Measurements from ENCODE around the gene RGL1. TPM values are rescaled to one million over a fixed set of nuclear protein-coding genes. Genes with fewer than 3 reads are reported as not detected.
A peak's percentile ranks its signal among the peaks of the same experiment; 100 is the strongest.

RGL1 gene
- total RNA-seq, 4 donors from 2014 or later: 4.0 to 5.1 (median 4.8) TPM

DNA sequence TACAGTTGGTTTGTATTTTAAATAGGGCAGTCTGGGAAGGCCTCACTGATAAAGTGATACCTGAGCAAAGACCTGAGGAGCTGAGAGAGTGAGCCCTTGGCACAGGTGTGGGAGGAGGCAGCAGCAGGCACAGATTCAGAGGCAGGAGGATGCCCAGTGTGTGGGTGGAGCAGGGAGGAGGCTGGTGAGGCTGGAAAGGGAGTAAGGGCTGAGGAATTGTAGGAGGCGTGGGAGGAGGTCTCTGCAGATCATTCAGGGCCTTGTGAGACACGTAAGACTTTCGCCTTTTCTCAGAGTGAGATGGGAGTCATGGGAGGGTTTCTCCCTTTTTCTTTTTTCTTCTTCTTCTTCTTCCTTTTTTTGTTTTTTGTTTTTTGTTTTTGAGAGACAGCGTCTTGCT, 58.0 kb downstream of the RGL1 start:
- Histone ChIP-seq H3K36me3 (no peaks in the 10 kb centered on the region), H3K27ac (no peak overlapping the region), H3K27me3 (no peaks in the 10 kb centered on the region), H3K4me1 (no peaks in the 10 kb centered on the region), H3K9me3 (no peaks in the 10 kb centered on the region), H3K4me3 (no peak overlapping the region)
- DNase-seq: no peak
- in situ Hi-C loops (cut with MboI; ENCODE audit: low sequenced_read_pairs in 4 of 4): no loop called here
- ATAC-seq: no peak
- intact Hi-C loops (cut with DNase I; ENCODE audit: low total_unique reads): no loop called here
- TF ChIP-seq POLR2A (IDR thresholded peaks at IDR 0.05): no peak
- TF ChIP-seq, protein P1, sequence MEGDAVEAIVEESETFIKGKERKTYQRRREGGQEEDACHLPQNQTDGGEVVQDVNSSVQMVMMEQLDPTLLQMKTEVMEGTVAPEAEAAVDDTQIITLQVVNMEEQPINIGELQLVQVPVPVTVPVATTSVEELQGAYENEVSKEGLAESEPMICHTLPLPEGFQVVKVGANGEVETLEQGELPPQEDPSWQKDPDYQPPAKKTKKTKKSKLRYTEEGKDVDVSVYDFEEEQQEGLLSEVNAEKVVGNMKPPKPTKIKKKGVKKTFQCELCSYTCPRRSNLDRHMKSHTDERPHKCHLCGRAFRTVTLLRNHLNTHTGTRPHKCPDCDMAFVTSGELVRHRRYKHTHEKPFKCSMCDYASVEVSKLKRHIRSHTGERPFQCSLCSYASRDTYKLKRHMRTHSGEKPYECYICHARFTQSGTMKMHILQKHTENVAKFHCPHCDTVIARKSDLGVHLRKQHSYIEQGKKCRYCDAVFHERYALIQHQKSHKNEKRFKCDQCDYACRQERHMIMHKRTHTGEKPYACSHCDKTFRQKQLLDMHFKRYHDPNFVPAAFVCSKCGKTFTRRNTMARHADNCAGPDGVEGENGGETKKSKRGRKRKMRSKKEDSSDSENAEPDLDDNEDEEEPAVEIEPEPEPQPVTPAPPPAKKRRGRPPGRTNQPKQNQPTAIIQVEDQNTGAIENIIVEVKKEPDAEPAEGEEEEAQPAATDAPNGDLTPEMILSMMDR (IDR thresholded peaks at IDR 0.05 in 4 of 5, conservative IDR thresholded peaks at IDR 0.05 in 1 of 5): no peak

- DNase-seq: no peak
- ATAC-seq: no peak
- Histone ChIP-seq H3K4me1 (no peaks in the 10 kb centered on the region), H3K27ac (no peak overlapping the region), H3K36me3 (no peaks in the 10 kb centered on the region), H3K27me3 (no peaks in the 10 kb centered on the region), H3K4me3 (no peak overlapping the region), H3K9me3 (no peaks in the 10 kb centered on the region)
- intact Hi-C loops (cut with DNase I; ENCODE audit: low total_unique reads): no loop called here
- no peak for TF ChIP-seq POLR2A (IDR thresholded peaks at IDR 0.05)
- TF ChIP-seq, protein P1 (IDR thresholded peaks at IDR 0.05 in 4 of 5, conservative IDR thresholded peaks at IDR 0.05 in 1 of 5): no peak
- in situ Hi-C loops (cut with MboI; ENCODE audit: low sequenced_read_pairs in 4 of 4): no loop called here
Observed at GRCh38 chr1:183863852-183864251, 58.9 kb downstream of the RGL1 start.

DNA sequence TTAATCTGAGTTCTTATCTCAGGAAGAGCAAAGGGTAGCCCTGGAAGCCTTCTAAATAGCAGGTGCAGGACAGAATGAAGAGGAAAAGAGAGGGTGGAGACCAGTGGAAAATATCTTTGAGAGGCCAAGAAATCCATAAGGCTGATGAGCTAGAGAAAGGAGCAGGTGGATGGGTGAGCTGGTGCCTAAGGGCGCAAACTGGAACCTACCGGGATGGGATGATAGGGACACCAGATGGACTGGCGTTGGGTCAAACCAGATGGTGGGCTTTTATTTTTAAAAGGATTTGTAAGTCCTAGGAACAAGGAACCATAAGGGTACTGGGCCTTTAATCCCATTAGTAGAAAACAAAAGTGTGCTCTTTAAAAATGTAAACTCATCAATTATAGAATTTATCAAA, 59.7 kb downstream of the RGL1 start:
- DNase-seq: no peak
- Histone ChIP-seq H3K9me3 (no peaks in the 10 kb centered on the region), H3K27me3 (no peaks in the 10 kb centered on the region), H3K4me3 (no peak overlapping the region), H3K27ac (no peak overlapping the region), H3K36me3 (no peaks in the 10 kb centered on the region), H3K4me1 (no peaks in the 10 kb centered on the region)
- intact Hi-C loops (cut with DNase I; ENCODE audit: low total_unique reads) (no loop called here), in situ Hi-C loops (cut with MboI; ENCODE audit: low sequenced_read_pairs in 4 of 4) (no loop called here)
- no peak for ATAC-seq
- TF ChIP-seq, protein P1 (IDR thresholded peaks at IDR 0.05 in 4 of 5, conservative IDR thresholded peaks at IDR 0.05 in 1 of 5): no peak
- TF ChIP-seq POLR2A (IDR thresholded peaks at IDR 0.05): no peak

GRCh38 chr1:183869230-183869629, 64.3 kb downstream of the RGL1 start:
- Histone ChIP-seq H3K27me3 (no peaks in the 10 kb centered on the region), H3K27ac (no peak overlapping the region), H3K36me3 (no peaks in the 10 kb centered on the region), H3K9me3 (no peaks in the 10 kb centered on the region), H3K4me1 (peaks cover 0 to 32% of the 10 kb centered on the region in 2 donors), H3K4me3 (no peak overlapping the region)
- in situ Hi-C loops (cut with MboI; ENCODE audit: low sequenced_read_pairs in 4 of 4): no loop called here
- TF ChIP-seq, protein P1 (IDR thresholded peaks at IDR 0.05 in 4 of 5, conservative IDR thresholded peaks at IDR 0.05 in 1 of 5): no peak
- ATAC-seq (no peak), DNase-seq (no peak)
- intact Hi-C loops (cut with DNase I; ENCODE audit: low total_unique reads): no loop called here

GRCh38 chr1:183869664-183870063, 64.7 kb downstream of the RGL1 start:
- no peaks in the 10 kb centered on the region for H3K36me3 ChIP-seq
- in situ Hi-C loops (cut with MboI; ENCODE audit: low sequenced_read_pairs in 4 of 4): no loop called here
- ATAC-seq: no peak
- H3K4me1 ChIP-seq: peaks cover 0 to 32% of the 10 kb centered on the region in 2 donors
- no peaks in the 10 kb centered on the region for H3K9me3 ChIP-seq
- no peak overlapping the region for H3K4me3 ChIP-seq
- TF ChIP-seq, protein P1 (IDR thresholded peaks at IDR 0.05 in 4 of 5, conservative IDR thresholded peaks at IDR 0.05 in 1 of 5): no peak
- no peak for TF ChIP-seq POLR2A (IDR thresholded peaks at IDR 0.05)
- H3K27ac ChIP-seq: peak overlapping the region; percentile 61 to 72 (median 70)
- H3K27me3 ChIP-seq: no peaks in the 10 kb centered on the region
- intact Hi-C loops (cut with DNase I; ENCODE audit: low total_unique reads): no loop called here
- DNase-seq: no peak
